ENCODE measurements around the gene FRMD8. TPM values are rescaled to one million over a fixed set of nuclear protein-coding genes. Genes with fewer than 3 reads are reported as not detected.

FRMD8 gene
- total RNA-seq, 1 experiment from 2014 or later: 22.7 TPM

GRCh38 chr11:65433657-65434056, 47.2 kb downstream of the FRMD8 start:
- Histone ChIP-seq H2AFZ (ENCODE audit: low read length) (no peak overlapping the region), H2BK12ac (ENCODE audit: insufficient read length, low read depth, low read length) (no peak overlapping the region), H3K23ac (ENCODE audit: insufficient read length, low read depth, low read length) (no peak overlapping the region), H3K4ac (ENCODE audit: low read depth, low read length) (no peak overlapping the region), H2BK15ac (ENCODE audit: low read depth, low read length) (no peak overlapping the region), H4K20me1 (ENCODE audit: control insufficient read depth, insufficient read depth, insufficient read length) (no peaks in the 10 kb centered on the region), H3K27me3 (ENCODE audit: insufficient read depth, low read length) (no peaks in the 10 kb centered on the region), H4K8ac (replicated peaks; ENCODE audit: insufficient read length, low read depth, low read length) (no peak overlapping the region), H4K91ac (ENCODE audit: insufficient read length, low read depth, low read length) (no peak overlapping the region), H3K4me1 (ENCODE audit: insufficient read depth, low read length) (peaks cover 7% of the 10 kb centered on the region; the same call in 1 of the 2 replicates), H3K4me2 (ENCODE audit: insufficient read depth, insufficient read length, low read length) (no peak overlapping the region), H3K23me2 (ENCODE audit: insufficient read length, low read depth, low read length, poor library complexity, severe bottlenecking) (no peaks in the 10 kb centered on the region), H2AK5ac (ENCODE audit: insufficient read length, low read length) (no peak overlapping the region), H4K5ac (ENCODE audit: insufficient read length, low read depth, low read length) (no peak overlapping the region), H3K27ac (ENCODE audit: insufficient read length, low read depth, low read length) (no peak overlapping the region), H2BK20ac (ENCODE audit: low read depth, low read length, poor library complexity, severe bottlenecking) (no peak overlapping the region), H3T11ph (ENCODE audit: low read length) (no peak overlapping the region), H3K14ac (ENCODE audit: insufficient read depth, low read length) (no peak overlapping the region), H2BK5ac (ENCODE audit: insufficient read length, low read length) (no peak overlapping the region), H3K79me1 (ENCODE audit: insufficient read depth, low read depth, low read length, poor library complexity, severe bottlenecking) (no peaks in the 10 kb centered on the region), H2BK120ac (ENCODE audit: low read depth, low read length, poor library complexity, severe bottlenecking) (no peak overlapping the region), H3K56ac (ENCODE audit: insufficient read length, low read depth, low read length) (no peak overlapping the region), H3K9me3 (ENCODE audit: control insufficient read depth, low read depth, low read length) (no peaks in the 10 kb centered on the region), H3K79me2 (ENCODE audit: insufficient read depth, low read length) (no peaks in the 10 kb centered on the region; the same call in 1 of the 2 replicates), H3K9ac (ENCODE audit: extremely low read depth, insufficient read length, low read length) (no peak overlapping the region), H3K18ac (ENCODE audit: insufficient read length, low read depth, low read length) (no peak overlapping the region)
- Mint-ChIP-seq H3K27ac (no peak overlapping the region), H3K36me3 (ENCODE audit: insufficient read depth in 1 of 3, low read depth in 3 of 3) (no peaks in the 10 kb centered on the region), H3K4me1 (peaks cover 14% of the 10 kb centered on the region in 2 experiments), H3K27me3 (ENCODE audit: low read depth) (no peaks in the 10 kb centered on the region), H3K4me3 (no peak overlapping the region), H3K9me3 (no peaks in the 10 kb centered on the region)
- TF ChIP-seq CTCF (conservative IDR thresholded peaks at IDR 0.05): no peak
- no CpG with 5 or more reads among the region's 2 CpGs for WGBS (ENCODE audit: extremely low coverage, insufficient read length, low lambda C conversion rate)
- DNase-seq: no peak

All from H9 (cell line).